Measurements from ENCODE around the gene HDAC9. TPM values are rescaled to one million over a fixed set of nuclear protein-coding genes. Genes with fewer than 3 reads are reported as not detected.

HDAC9 gene
- total RNA-seq, 4 donors from 2014 or later: 1.2 to 8.0 (median 1.6) TPM

DNA sequence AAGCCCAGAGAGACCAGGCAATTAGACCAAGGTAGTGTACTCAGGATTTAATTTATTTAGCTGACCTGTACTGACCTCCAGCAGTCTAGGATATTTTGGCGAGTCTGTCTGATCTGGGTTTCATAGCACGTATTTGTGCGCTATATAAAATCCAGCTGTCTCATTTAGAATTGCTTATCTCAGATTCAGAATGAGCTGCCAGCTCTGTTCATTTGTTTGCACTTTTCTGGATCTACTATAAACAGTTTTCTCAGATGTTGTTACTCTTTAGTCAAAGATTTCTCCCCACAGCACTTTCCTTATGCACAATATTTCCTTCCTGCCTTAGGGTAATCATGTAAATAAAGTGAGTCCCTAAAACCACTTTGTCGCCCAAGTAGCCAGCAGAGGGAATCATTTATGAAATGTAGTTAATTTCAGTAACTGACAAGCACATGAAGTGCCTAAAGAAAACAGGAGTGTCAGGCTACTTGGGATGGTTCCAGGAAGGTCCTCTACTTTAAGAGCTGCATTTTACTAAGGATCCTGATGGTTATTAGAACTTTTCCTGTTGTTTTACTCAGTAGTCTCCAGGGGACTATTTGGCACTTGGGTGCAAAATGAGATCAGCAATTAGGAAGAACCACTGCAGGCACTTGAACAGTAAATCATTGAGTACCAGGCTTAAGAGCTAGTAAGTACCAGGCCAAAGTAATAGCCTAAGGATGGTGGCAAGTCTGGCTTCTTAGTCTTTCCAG lies 395.5 kb downstream of the HDAC9 start:
- peak overlapping the region in 1 of 4 donors; percentile 16 for H3K4me3 ChIP-seq
- H3K9me3 ChIP-seq: no peaks in the 10 kb centered on the region
- intact Hi-C loops (cut with DNase I): no loop called here
- H3K27ac ChIP-seq: no peak overlapping the region
- WGBS, 2 donors: 71 to 74% methylated on average over 4 of the region's 4 CpGs
- TF ChIP-seq POLR2A (IDR thresholded peaks at IDR 0.05): no peak
- no peak for TF ChIP-seq CTCF (IDR thresholded peaks at IDR 0.05)
- H3K27me3 ChIP-seq: no peaks in the 10 kb centered on the region
- DNase-seq: no peak
- H3K36me3 ChIP-seq: no peaks in the 10 kb centered on the region
- peaks cover 0 to 30% (median 0%) of the 10 kb centered on the region in 3 donors for H3K4me1 ChIP-seq

DNA sequence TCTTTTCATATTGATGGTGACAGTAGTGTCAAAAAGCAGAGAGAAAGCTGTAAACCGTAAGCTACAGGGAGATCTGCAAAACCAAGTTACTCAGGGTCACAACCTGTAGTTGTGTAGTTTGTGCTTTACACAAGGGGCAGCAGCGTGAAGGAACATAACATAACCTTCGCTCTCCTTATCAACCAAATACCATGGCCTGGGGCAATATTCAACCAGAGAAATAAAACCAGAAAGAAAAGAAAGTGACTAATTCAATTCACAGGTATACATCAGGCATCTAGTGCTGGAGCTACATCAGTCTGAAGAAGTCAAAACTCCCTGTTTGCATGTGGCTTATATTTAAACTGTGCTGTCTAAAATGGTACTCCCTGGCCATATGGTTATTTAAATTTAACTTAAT lies 397.6 kb downstream of the HDAC9 start:
- Histone ChIP-seq H3K4me1 (peaks cover 0 to 30% (median 0%) of the 10 kb centered on the region in 3 donors), H3K4me3 (no peak overlapping the region), H3K9me3 (no peaks in the 10 kb centered on the region), H3K27me3 (no peaks in the 10 kb centered on the region), H3K27ac (no peak overlapping the region), H3K36me3 (no peaks in the 10 kb centered on the region)
- intact Hi-C loops (cut with DNase I): no loop called here
- TF ChIP-seq CTCF (IDR thresholded peaks at IDR 0.05) (no peak), POLR2A (IDR thresholded peaks at IDR 0.05) (no peak)
- DNase-seq: no peak
- WGBS, 2 donors: 79 to 84% methylated on average over 3 of the region's 3 CpGs

GRCh38 chr7:18894155-18894554 lies 398.6 kb downstream of the HDAC9 start:
- 94 to 95% methylated on average over 3 of the region's 3 CpGs for WGBS, 2 donors
- DNase-seq: no peak
- intact Hi-C loops (cut with DNase I): no loop called here
- peaks cover 0 to 30% (median 0%) of the 10 kb centered on the region in 3 donors for H3K4me1 ChIP-seq
- H3K27me3 ChIP-seq: no peaks in the 10 kb centered on the region
- H3K4me3 ChIP-seq: no peak overlapping the region
- H3K9me3 ChIP-seq: no peaks in the 10 kb centered on the region
- H3K36me3 ChIP-seq: no peaks in the 10 kb centered on the region
- no peak overlapping the region for H3K27ac ChIP-seq
- no peak for TF ChIP-seq POLR2A (IDR thresholded peaks at IDR 0.05)
- TF ChIP-seq CTCF (IDR thresholded peaks at IDR 0.05): no peak

DNA sequence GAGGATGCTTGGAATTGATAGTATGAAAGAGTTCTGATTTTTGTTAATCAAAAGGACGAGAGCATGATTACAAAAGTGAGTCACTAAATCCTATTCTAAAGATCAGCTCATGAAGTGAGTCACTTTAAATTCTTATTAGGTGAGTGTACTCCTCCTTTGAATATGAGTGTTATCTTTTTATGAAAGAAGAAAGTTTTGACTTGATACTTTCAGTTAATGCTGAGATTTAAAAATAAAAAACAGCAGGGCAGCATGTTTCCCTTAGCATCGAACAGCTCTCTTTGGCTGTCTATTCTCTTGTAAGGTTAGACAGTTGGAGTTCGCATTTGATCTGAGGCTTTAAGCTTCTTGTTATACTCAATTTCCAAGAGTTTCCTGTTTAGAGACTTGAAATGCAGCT lies 399.9 kb downstream of the HDAC9 start:
- 33 to 37% methylated on average over 3 of the region's 3 CpGs for WGBS, 2 donors
- intact Hi-C loops (cut with DNase I): no loop called here
- DNase-seq: no peak
- TF ChIP-seq CTCF (IDR thresholded peaks at IDR 0.05) (no peak), POLR2A (IDR thresholded peaks at IDR 0.05) (no peak)
- no peak overlapping the region for H3K4me3 ChIP-seq
- H3K9me3 ChIP-seq: no peaks in the 10 kb centered on the region
- H3K27ac ChIP-seq: peak overlapping the region in 2 of 4 donors; percentile 21 to 29
- peaks cover 0 to 23% (median 0%) of the 10 kb centered on the region in 3 donors for H3K4me1 ChIP-seq
- H3K27me3 ChIP-seq: no peaks in the 10 kb centered on the region
- no peaks in the 10 kb centered on the region for H3K36me3 ChIP-seq

DNA sequence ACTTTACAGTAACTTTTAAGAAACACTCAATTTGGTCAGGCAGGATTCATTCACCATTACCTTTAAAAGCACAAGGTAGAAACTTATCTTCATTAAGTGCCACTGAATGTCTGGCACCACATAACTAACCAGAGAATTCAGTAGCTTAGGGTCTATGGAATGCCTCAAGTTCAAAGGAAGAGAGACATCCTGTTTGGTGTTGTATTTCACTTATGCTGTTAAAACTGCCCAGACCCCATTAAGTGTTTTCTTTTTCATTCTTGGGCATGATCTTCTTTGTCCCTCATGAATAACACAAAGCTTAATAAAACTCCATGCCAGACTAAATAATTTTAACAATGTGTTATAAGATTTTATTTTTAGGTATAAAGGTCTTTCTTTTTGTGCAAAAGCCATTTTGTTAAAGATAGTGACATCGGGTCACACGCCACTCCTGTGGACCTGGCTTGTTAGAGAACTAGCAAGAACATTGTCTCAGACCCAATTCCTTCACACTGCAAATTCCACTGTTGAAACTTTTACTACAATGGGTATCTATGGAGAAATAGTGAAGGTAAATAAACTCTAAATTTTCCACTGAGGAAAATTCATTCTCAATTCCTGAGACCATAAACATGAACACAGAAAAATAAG lies 400.9 kb downstream of the HDAC9 start:
- Histone ChIP-seq H3K4me1 (peaks cover 0 to 15% (median 0%) of the 10 kb centered on the region in 3 donors), H3K36me3 (no peaks in the 10 kb centered on the region), H3K27ac (no peak overlapping the region), H3K27me3 (no peaks in the 10 kb centered on the region), H3K4me3 (no peak overlapping the region), H3K9me3 (no peaks in the 10 kb centered on the region)
- TF ChIP-seq CTCF (IDR thresholded peaks at IDR 0.05) (no peak), POLR2A (IDR thresholded peaks at IDR 0.05) (no peak)
- DNase-seq: no peak
- WGBS, 2 donors: 87 to 91% methylated on average over 2 of the region's 2 CpGs
- intact Hi-C loops (cut with DNase I): no loop called here
